Subcutaneous abdominal adipose tissue (tissue), 5 donors: ENCODE measurements around the gene DNAJC3.
"Not testable (repeated sequence)": the region's sequence is repeated elsewhere in the genome, so short reads cannot be mapped to it uniquely, and the experiment has no call there.

Source experiments
- H3K27ac ChIP-seq: one replicate; pipeline ENCODE4 v1.7.0; 2013; ENCODE audit warnings: low read depth, mild to moderate bottlenecking, inconsistent platforms, low read length, moderate library complexity
- H3K27me3 ChIP-seq, 5 donors: one replicate each; pipeline ENCODE4 v1.7.0; 2013; ENCODE audit warnings: low read length in 5 of 5, inconsistent platforms in 1 of 5; ENCODE audit not compliant: control insufficient read depth in 5 of 5, insufficient read depth in 4 of 5
- H3K36me3 ChIP-seq, 5 donors: one replicate each; pipeline ENCODE4 v1.7.0; 2013; ENCODE audit warnings: low read length in 5 of 5; ENCODE audit not compliant: control insufficient read depth in 5 of 5, insufficient read depth in 5 of 5
- H3K4me1 ChIP-seq, 5 donors: one replicate each; pipeline ENCODE4 v1.7.0; 2013; ENCODE audit warnings: low read length in 5 of 5, mild to moderate bottlenecking in 3 of 5, moderate library complexity in 1 of 5; ENCODE audit not compliant: control insufficient read depth in 5 of 5, insufficient read depth in 5 of 5
- H3K4me3 ChIP-seq, 5 donors: one replicate each; pipeline ENCODE4 v1.7.0; 2013; ENCODE audit warnings: low read length in 5 of 5, low read depth in 1 of 5
- H3K9ac ChIP-seq, 5 donors: one replicate each; pipeline ENCODE4 v1.7.0; 2013; ENCODE audit warnings: low read length in 5 of 5, mild to moderate bottlenecking in 4 of 5, moderate library complexity in 3 of 5
- H3K9me3 ChIP-seq, 5 donors: one replicate each; pipeline ENCODE4 v1.7.0; 2013; ENCODE audit warnings: low read length in 5 of 5; ENCODE audit not compliant: control insufficient read depth in 5 of 5
- donor health status: healthy.
- donor health status: healthy.
- donor health status: healthy.
- donor health status: healthy.
- donor health status: healthy.

Gene DNAJC3

DNA sequence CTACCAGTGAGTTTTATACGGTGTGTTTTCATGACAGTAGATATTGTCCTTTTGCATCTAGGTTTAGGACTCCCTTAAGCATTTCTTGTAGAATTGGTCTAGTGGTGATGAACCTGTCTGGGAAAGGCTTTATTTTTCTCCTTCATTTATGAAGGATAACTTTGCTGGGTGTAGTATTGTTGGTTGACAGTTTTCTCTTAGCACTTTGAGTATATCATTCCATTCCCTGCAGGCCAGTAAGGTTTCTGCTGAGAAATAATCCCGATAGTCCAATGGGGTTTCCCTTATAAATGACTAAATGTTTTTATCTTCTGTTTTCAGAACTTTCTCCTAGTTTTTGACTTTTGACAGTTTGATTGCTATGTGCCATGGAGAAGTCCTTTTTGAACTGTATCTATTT is 57.2 kb downstream of the DNAJC3 start:
- H3K27ac ChIP-seq, result no peak overlapping the region
- peaks cover 5 to 19% (median 15%) of the 10 kb centered on the region in 5 donors for H3K9me3 ChIP-seq
- no peaks in the 10 kb centered on the region for H3K4me1 ChIP-seq
- H3K4me3 ChIP-seq, result no peak overlapping the region
- peaks cover 0 to 3% (median 0%) of the 10 kb centered on the region in 5 donors for H3K36me3 ChIP-seq
- H3K9ac ChIP-seq, result no peak overlapping the region
- no peaks in the 10 kb centered on the region for H3K27me3 ChIP-seq

DNA sequence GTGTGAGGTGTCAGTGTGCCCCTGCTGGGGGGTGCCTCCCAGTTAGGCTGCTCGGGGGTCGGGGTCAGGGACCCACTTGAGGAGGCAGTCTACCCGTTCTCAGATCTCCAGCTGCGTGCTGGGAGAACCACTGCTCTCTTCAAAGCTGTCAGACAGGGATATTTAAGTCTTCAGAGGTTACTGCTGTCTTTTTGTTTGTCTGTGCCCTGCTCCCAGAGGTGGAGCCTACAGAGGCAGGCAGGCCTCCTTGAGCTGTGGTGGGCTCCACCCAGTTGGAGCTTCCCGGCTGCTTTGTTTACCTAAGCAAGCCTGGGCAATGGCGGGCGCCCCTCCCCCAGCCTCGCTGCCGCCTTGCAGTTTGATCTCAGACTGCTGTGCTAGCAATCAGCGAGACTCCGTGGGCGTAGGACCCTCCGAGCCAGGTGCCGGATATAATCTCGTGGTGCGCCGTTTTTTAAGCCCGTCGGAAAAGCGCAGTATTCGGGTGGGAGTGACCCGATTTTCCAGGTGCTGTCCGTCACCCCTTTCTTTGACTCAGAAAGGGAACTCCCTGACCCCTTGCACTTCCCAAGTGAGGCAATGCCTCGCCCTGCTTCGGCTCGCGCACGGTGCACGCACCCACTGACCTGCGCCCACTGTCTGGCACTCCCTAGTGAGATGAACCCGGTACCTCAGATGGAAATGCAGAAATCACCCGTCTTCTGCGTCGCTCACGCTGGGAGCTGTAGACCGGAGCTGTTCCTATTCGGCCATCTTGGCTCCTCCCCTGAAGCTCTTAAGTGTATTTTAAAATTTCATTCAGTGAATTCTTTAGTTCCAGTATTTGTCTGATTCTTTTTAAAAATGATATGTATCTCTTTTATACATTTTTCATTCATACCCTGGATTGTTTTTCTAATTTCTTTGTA is 63.4 kb downstream of the DNAJC3 start:
- not testable (repeated sequence) for H3K4me3 ChIP-seq, H3K9me3 ChIP-seq, H3K4me1 ChIP-seq, H3K36me3 ChIP-seq, H3K9ac ChIP-seq, H3K27ac ChIP-seq, H3K27me3 ChIP-seq

DNA sequence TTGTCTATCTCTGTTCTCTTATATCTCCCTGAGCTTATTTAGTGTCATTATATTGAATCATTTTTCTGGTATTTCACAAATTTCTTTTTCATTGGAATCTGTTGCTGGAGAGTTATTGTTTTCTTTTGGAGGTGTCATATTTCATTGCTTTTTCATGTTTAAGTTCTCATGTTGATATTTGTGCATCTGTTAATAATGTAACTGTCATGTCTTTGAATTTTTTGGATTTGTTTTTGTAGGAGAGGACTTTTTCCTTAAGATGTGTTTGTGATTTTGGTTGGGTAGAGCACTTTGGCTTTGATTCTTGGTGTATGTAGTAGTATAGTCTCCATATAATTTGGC is 64.0 kb downstream of the DNAJC3 start:
- no peaks in the 10 kb centered on the region for H3K27me3 ChIP-seq
- no peaks in the 10 kb centered on the region for H3K9me3 ChIP-seq
- H3K4me3 ChIP-seq, result no peak overlapping the region
- H3K4me1 ChIP-seq, result peaks cover 0 to 5% (median 0%) of the 10 kb centered on the region in 5 donors
- H3K27ac ChIP-seq, result no peak overlapping the region
- peaks cover 0 to 5% (median 0%) of the 10 kb centered on the region in 5 donors for H3K36me3 ChIP-seq
- H3K9ac ChIP-seq, result no peak overlapping the region

DNA sequence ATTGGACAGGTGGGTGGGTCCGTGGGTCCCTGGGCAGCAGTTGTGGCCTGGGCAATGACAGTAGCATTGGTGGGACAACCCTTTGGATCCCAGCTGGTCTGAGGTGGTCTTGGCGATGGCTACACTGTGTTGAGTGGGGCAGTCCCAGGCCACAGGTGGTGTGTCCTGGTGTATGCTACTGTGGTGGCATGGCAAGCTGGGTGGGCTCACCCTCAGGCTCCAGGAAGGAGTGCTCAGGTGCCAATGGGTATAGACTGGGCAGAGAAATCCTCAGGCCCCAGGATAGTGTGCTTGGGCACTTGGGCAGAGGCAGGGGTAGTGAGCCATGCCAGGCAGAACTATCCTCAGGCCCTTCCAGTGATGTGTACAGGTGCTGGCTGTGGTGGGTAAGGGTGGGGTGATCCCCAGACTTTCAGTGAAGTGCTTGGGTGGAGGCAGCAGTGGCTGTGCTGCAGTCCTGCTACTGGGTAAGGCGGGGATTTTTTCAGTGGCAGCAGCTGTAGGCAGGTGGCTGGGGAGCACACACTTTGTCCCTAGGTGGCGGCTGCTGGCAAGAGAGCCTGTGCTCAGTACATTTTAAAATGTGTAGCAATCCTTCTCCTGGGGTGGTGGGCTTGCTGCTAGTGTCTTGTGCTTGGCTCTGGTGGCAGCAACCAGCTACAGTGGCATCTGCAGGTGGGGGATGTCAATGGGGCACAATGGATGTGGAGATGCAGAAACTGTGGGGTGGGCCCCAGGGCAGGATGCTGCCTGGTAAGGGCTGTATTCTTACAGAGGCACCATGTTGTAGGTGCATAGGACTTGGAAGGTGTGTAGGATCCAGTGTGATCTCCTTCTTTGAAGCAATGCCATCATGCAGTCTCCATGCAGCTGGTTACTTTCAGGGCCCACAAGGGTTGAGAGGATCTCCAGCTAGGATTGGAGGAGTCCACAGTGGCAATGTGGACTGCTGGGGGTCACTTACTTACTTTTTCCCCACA is 64.9 kb downstream of the DNAJC3 start:
- Histone ChIP-seq H3K4me1 (peaks cover 0 to 5% (median 0%) of the 10 kb centered on the region in 5 donors), H3K36me3 (peaks cover 0 to 6% (median 0%) of the 10 kb centered on the region in 5 donors), H3K4me3 (no peak overlapping the region), H3K27ac (no peak overlapping the region), H3K9me3 (no peaks in the 10 kb centered on the region), H3K9ac (no peak overlapping the region), H3K27me3 (no peaks in the 10 kb centered on the region)

DNA sequence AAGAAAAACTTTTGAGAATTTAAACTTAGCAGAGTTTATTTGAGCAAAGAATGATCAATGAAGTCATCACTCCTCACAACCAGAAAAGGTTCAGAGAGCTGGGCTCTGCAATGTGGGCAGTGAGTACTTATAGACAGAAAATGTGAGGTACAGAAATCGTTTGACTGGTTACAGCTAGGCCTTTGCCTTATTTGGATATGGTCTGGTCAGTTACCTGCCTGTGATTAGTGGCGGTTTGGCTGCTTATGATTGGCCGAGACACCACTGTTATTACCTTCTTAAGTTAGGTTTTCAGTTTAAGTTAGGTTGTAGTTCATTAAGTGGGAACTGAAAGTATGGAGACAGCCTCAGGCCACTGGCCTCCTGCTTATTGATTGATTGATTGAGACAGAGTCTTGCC is 66.3 kb downstream of the DNAJC3 start:
- peaks cover 0 to 6% (median 0%) of the 10 kb centered on the region in 5 donors for H3K36me3 ChIP-seq
- H3K9ac ChIP-seq, result no peak overlapping the region
- no peaks in the 10 kb centered on the region for H3K9me3 ChIP-seq
- no peak overlapping the region for H3K4me3 ChIP-seq
- peaks cover 0 to 5% (median 0%) of the 10 kb centered on the region in 5 donors for H3K4me1 ChIP-seq
- no peaks in the 10 kb centered on the region for H3K27me3 ChIP-seq
- H3K27ac ChIP-seq, result no peak overlapping the region

DNA sequence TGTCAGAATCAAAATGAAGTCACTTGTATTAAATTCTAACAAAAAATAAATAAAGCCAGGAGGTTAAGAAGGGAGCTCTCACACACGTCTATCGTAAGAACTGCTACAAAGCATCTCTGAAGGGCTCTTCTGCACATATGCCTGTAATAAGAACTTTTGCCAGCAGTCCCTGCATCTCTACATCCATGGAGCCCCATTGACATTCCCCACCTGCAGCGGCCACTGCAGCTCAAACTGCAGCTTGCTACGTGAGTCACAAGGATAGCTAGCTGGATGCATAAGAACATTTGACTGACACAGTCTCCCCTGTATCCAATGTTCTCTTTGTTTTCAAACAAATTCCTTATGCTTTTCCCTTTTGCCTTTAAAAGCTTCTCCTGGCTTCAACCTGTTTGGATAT is 68.3 kb downstream of the DNAJC3 start:
- H3K9ac ChIP-seq, result no peak overlapping the region
- no peaks in the 10 kb centered on the region for H3K9me3 ChIP-seq

DNA sequence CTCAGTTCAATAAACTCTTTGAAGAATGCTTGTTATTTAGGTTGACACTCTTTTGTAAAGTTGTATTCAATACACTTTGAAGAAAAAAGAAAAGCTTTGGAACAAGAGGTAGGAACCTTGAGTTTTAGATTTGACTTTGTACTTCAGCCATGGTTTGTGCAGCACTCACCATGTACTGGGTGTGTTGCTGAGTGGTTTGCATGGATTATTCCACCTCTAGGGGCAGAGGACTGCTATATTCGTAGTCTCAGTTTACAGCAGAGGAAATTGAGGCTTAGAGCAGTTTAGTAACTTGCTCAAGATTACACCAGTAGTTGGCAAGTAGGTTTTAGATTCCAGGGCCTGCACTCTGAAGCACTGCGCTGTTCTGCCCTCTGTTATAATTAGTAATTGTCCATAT is 68.8 kb downstream of the DNAJC3 start:
- peaks cover 0 to 6% (median 0%) of the 10 kb centered on the region in 5 donors for H3K36me3 ChIP-seq
- H3K9ac ChIP-seq, result no peak overlapping the region
- H3K27me3 ChIP-seq, result no peaks in the 10 kb centered on the region
- H3K27ac ChIP-seq, result no peak overlapping the region
- no peak overlapping the region for H3K4me3 ChIP-seq
- H3K4me1 ChIP-seq, result peaks cover 0 to 5% (median 0%) of the 10 kb centered on the region in 5 donors
- no peaks in the 10 kb centered on the region for H3K9me3 ChIP-seq

More for the DNA sequence above, 68.3 kb downstream of the DNAJC3 start:
- H3K27me3 ChIP-seq, result no peaks in the 10 kb centered on the region
- peaks cover 0 to 5% (median 0%) of the 10 kb centered on the region in 5 donors for H3K4me1 ChIP-seq
- H3K36me3 ChIP-seq, result peaks cover 0 to 6% (median 0%) of the 10 kb centered on the region in 5 donors
- H3K27ac ChIP-seq, result no peak overlapping the region
- H3K4me3 ChIP-seq, result no peak overlapping the region

DNA sequence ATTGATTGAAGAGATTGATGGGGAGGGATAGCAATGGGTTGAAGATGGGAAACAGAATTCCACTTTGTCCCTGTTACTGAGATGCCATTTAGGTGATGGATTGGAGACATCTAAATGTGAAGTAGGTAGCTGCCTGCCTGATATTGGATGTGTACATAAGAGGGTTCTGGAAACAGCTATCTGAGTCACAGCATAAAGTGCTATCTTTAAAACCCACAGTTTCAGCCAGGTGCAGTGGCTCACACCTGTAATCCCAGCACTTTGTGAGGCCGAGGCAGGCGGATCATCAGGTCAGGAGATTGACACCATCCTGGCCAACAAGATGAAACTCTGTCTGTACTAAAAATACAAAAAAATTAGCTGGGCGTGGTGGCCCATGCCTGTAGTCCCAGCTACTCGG is 72.6 kb downstream of the DNAJC3 start:
- Histone ChIP-seq H3K27ac (no peak overlapping the region), H3K27me3 (no peaks in the 10 kb centered on the region), H3K9me3 (no peaks in the 10 kb centered on the region), H3K4me3 (no peak overlapping the region), H3K36me3 (peaks cover 0 to 6% (median 0%) of the 10 kb centered on the region in 5 donors), H3K9ac (no peak overlapping the region), H3K4me1 (no peaks in the 10 kb centered on the region)

DNA sequence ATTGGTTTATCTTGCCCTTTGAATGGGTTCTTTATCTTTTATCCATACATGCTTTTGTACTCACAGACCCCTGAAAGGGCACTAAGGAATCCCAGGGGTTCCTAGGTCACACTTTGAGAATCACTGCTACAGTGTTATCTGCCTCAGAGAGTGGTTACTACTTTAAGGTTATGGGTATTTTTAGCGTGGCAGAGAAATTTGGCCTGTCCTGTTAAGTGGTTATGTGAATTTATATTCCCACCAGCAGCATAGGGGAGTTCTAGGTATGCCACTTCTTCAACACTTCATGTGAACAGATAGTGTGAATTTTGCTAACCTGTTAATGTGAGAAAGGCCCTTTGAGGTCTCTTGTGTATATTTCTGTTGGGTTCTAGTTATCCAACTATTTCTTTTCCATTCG is 75.7 kb downstream of the DNAJC3 start:
- Histone ChIP-seq H3K27ac (no peak overlapping the region), H3K9ac (no peak overlapping the region), H3K27me3 (no peaks in the 10 kb centered on the region), H3K4me1 (no peaks in the 10 kb centered on the region), H3K4me3 (no peak overlapping the region), H3K9me3 (no peaks in the 10 kb centered on the region), H3K36me3 (peaks cover 0 to 2% (median 2%) of the 10 kb centered on the region in 5 donors)

DNA sequence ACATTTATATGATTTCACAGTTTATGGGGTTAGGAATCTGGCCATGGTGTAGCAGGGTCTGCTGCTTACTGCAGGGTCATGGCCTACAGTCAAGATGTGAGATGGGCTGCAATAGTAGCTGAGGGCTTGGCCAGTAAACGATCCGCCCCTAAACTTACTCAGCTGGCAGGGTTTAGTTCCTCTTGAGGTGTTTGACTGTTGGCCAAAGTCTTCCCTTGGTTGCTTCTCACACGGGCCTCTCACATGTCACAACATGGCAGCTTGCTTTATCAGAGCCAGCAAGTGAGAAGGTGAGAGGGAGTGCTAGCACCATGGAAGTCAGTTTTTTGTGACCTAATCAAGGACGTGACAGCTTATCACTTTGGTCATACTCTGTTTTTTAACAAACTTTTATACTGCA is 77.1 kb downstream of the DNAJC3 start:
- no peak overlapping the region for H3K4me3 ChIP-seq
- H3K9me3 ChIP-seq, result no peaks in the 10 kb centered on the region
- H3K36me3 ChIP-seq, result peaks cover 0 to 5% (median 4%) of the 10 kb centered on the region in 5 donors

More for the DNA sequence above, 77.1 kb downstream of the DNAJC3 start:
- no peak overlapping the region for H3K9ac ChIP-seq
- no peaks in the 10 kb centered on the region for H3K27me3 ChIP-seq
- no peaks in the 10 kb centered on the region for H3K4me1 ChIP-seq
- no peak overlapping the region for H3K27ac ChIP-seq
